HCT116 (cell line): ENCODE measurements around the gene TPH2. TPM values are rescaled to one million over a fixed set of nuclear protein-coding genes. Genes with fewer than 3 reads are reported as not detected.

Source experiments
- ATAC-seq: fragments of 200-7000 bp; cut with Tn5 transposase; 2 replicates; pipeline ENCODE4 v1.9.1; 2020; ENCODE audit warnings: mild to moderate bottlenecking, moderate library complexity
- BruUV-seq: library from RNA; stranded (reverse); fragments of 400-500 nt; replicated peaks from 2 replicates; lab custom pipeline; 2021; lab: Mats Ljungman, UMichigan
- CTCF ChIA-PET: fragments of 300-600 bp; sonication (Branson Sonifier 250); formaldehyde crosslinking; loops from one replicate; lab custom pipeline; 2021; ENCODE audit warnings: antibody characterized with exemption; lab: Charles Lee
- POLR2A ChIA-PET: fragments of 300-600, 350-600 bp; sonication (Branson Sonifier 250); formaldehyde crosslinking; loops from one replicate; lab custom pipeline; 2021; ENCODE audit warnings: antibody characterized with exemption; lab: Charles Lee
- RAD21 ChIA-PET, 2 experiments: fragments of 300-600 bp; sonication (Branson Sonifier 250); formaldehyde crosslinking; loops; one replicate each; lab custom pipeline; 2023; ENCODE audit warnings: low total read pairs in 2 of 2; ENCODE audit not compliant: uncharacterized antibody in 2 of 2, unreplicated experiment in 2 of 2, low non-redundant PET in 1 of 2; lab: Charles Lee
- DNase-seq: peaks from one replicate; pipeline ENCODE4 v3.0.0-alpha.2; 2010; ENCODE audit warnings: low read depth, low spot score
- H2AFZ ChIP-seq: fragments of 200-600 bp; shearing (Covaris generic), sonication (generic); 2 replicates; pipeline ENCODE4 v1.6.1; 2017; ENCODE audit warnings: low read depth, mixed run types, mixed read lengths, antibody characterized with exemption, low read length; ENCODE audit not compliant: poor library complexity, severe bottlenecking
- H3K27ac ChIP-seq: 2 replicates; pipeline ENCODE4 v1.5.1; 2012; ENCODE audit warnings: low read depth, low read length
- H3K27me3 ChIP-seq: fragments of 200-600 bp; sonication (generic); 2 replicates; pipeline ENCODE4 v1.6.1; 2016; ENCODE audit warnings: mixed run types, low read length, mixed read lengths; ENCODE audit not compliant: insufficient read depth
- H3K36me3 ChIP-seq, 2 experiments: fragments of 200-500 bp in 1 of 2; fragments of 200-600 bp in 1 of 2; sonication (Bioruptor generic) in 1 of 2; sonication (generic) in 1 of 2; 2 replicates each; pipeline versions ENCODE4 v1.5.1 to v1.6.1; 2014 to 2016; ENCODE audit warnings: low read length in 2 of 2, inconsistent platforms in 1 of 2, mixed read lengths in 1 of 2, mixed run types in 1 of 2; ENCODE audit not compliant: insufficient read depth in 2 of 2, control insufficient read depth in 1 of 2
- H3K4me1 ChIP-seq, 2 experiments: fragments of 200-600 bp in 1 of 2; sonication (generic) in 1 of 2; 2 replicates each; pipeline versions ENCODE4 v1.5.1 to v1.6.1; 2012 to 2017; ENCODE audit warnings: low read length in 2 of 2, inconsistent platforms in 1 of 2, mild to moderate bottlenecking in 1 of 2, mixed read lengths in 1 of 2, mixed run types in 1 of 2, moderate library complexity in 1 of 2; ENCODE audit not compliant: insufficient read depth in 2 of 2, control insufficient read depth in 1 of 2
- H3K4me2 ChIP-seq: fragments of 200-600 bp; sonication (generic); 2 replicates; pipeline ENCODE4 v1.6.1; 2017; ENCODE audit warnings: mixed run types, low read length, mixed read lengths
- H3K4me3 ChIP-seq, 2 experiments: fragments of 200-600 bp in 1 of 2; sonication (generic) in 1 of 2; replicated peaks in 1 of 2; 2 replicates each; pipeline ENCODE4 v1.5.1; 2011 to 2016; ENCODE audit warnings: low read length in 2 of 2, control low read depth in 1 of 2, low read depth in 1 of 2, mild to moderate bottlenecking in 1 of 2, mixed read lengths in 1 of 2, mixed run types in 1 of 2
- H3K79me2 ChIP-seq: fragments of 200-600 bp; sonication (generic); 2 replicates; pipeline ENCODE4 v1.6.1; 2017; ENCODE audit warnings: mild to moderate bottlenecking, mixed run types, low read length, moderate library complexity, mixed read lengths; ENCODE audit not compliant: insufficient read depth
- H3K9ac ChIP-seq: fragments of 200-600 bp; sonication (generic); 2 replicates; pipeline ENCODE4 v1.6.1; 2016; ENCODE audit warnings: low read length, mixed read lengths
- H3K9me2 ChIP-seq: fragments of 200-600 bp; sonication (generic), shearing (Covaris generic); 2 replicates; pipeline ENCODE4 v1.6.1; 2017; ENCODE audit warnings: mixed run types, mild to moderate bottlenecking, moderate library complexity; ENCODE audit not compliant: insufficient read depth
- H3K9me3 ChIP-seq, 2 experiments: fragments of 200-500 bp in 1 of 2; fragments of 200-600 bp in 1 of 2; sonication (Bioruptor generic) in 1 of 2; sonication (generic) in 1 of 2; 2 replicates each; pipeline ENCODE4 v1.6.1; 2014 to 2017; ENCODE audit warnings: low read length in 2 of 2, mixed read lengths in 2 of 2, inconsistent platforms in 1 of 2, low read depth in 1 of 2, mild to moderate bottlenecking in 1 of 2, mixed run types in 1 of 2, moderate library complexity in 1 of 2; ENCODE audit not compliant: control insufficient read depth in 1 of 2, insufficient read depth in 1 of 2
- H4K20me1 ChIP-seq: fragments of 200-600 bp; sonication (generic), shearing (Covaris generic); 2 replicates; pipeline ENCODE4 v1.6.1; 2017; ENCODE audit warnings: mixed run types, mild to moderate bottlenecking, moderate library complexity; ENCODE audit not compliant: insufficient read depth
- ATF3 ChIP-seq: IDR thresholded peaks from 2 replicates; pipeline ENCODE4 v1.6.1; 2012
- EGR1 ChIP-seq: IDR thresholded peaks from 2 replicates; pipeline ENCODE4 v1.6.1; 2012; ENCODE audit warnings: low read depth
- ELF1 ChIP-seq: IDR thresholded peaks from 2 replicates; pipeline ENCODE4 v1.6.1; 2012; ENCODE audit warnings: low read depth, borderline replicate concordance
- EZH2 ChIP-seq: fragments of 200-600 bp; sonication (generic); IDR thresholded peaks from 2 replicates; pipeline ENCODE4 v1.6.1; 2017; ENCODE audit warnings: antibody characterized with exemption, mixed run types
- EZH2phosphoT487 ChIP-seq: fragments of 200-600 bp; IDR thresholded peaks from 2 replicates; pipeline ENCODE4 v1.6.1; 2018; ENCODE audit warnings: antibody characterized with exemption, borderline replicate concordance
- FOSL1 ChIP-seq: IDR thresholded peaks from 2 replicates; pipeline ENCODE4 v1.6.1; 2012; ENCODE audit warnings: low read depth
- JUND ChIP-seq: IDR thresholded peaks from 2 replicates; pipeline ENCODE4 v1.6.1; 2012
- MAX ChIP-seq: IDR thresholded peaks from 2 replicates; pipeline ENCODE4 v1.6.1; 2012
- POLR2A ChIP-seq: IDR thresholded peaks from 2 replicates; pipeline ENCODE4 v1.7.0; 2011; ENCODE audit warnings: borderline replicate concordance; ENCODE audit not compliant: insufficient read depth, insufficient read length; ENCODE audit errors: extremely low read depth
- SP1 ChIP-seq: IDR thresholded peaks from 2 replicates; pipeline ENCODE4 v1.6.1; 2012; ENCODE audit warnings: low read depth
- YY1 ChIP-seq: IDR thresholded peaks from 2 replicates; pipeline ENCODE4 v1.6.1; 2011; ENCODE audit warnings: low read length, low read depth, moderate library complexity, mild to moderate bottlenecking; ENCODE audit not compliant: insufficient replicate concordance; ENCODE audit errors: extremely low read depth
- ZBTB33 ChIP-seq: IDR thresholded peaks from 2 replicates; pipeline ENCODE4 v1.6.1; 2011; ENCODE audit warnings: mild to moderate bottlenecking, low read length, moderate library complexity; ENCODE audit not compliant: insufficient replicate concordance; ENCODE audit errors: extremely low read depth
- intact Hi-C: fragments of 100-400 bp; cut with micrococcal nuclease; formaldehyde crosslinking; loops from 2 replicates; pipeline ENCODE4 v1.10.0; 2022
- total RNA-seq: library from RNA; stranded (reverse); gene quantifications from one replicate; pipeline ENCODE4 v1.2.1, GENCODE V29; 2021; ENCODE audit not compliant: unreplicated experiment

The TPH2 gene
- total RNA-seq, 1 experiment from 2014 or later = not detected

- H4K20me1 ChIP-seq = no peaks in the 10 kb centered on the region
- no peaks in the 10 kb centered on the region for H3K79me2 ChIP-seq
- TF ChIP-seq YY1 = no peak
- TF ChIP-seq EZH2phosphoT487 = no peak
- TF ChIP-seq SP1 = no peak
- no peak for TF ChIP-seq EGR1
- no peak for TF ChIP-seq ELF1
- TF ChIP-seq JUND = no peak
- no peak for TF ChIP-seq MAX
- no peak for TF ChIP-seq ZBTB33
- no peak for TF ChIP-seq EZH2
- no peak for TF ChIP-seq FOSL1
- no peak for TF ChIP-seq ATF3
- TF ChIP-seq POLR2A = no peak
- no peak overlapping the region for H3K4me2 ChIP-seq
- H3K9me2 ChIP-seq = no peaks in the 10 kb centered on the region
- H3K4me3 ChIP-seq = no peak overlapping the region
- H3K9ac ChIP-seq = no peak overlapping the region
- no peak for ATAC-seq
- CTCF ChIA-PET = no interaction called here
- DNase-seq = no peak
- no peak overlapping the region for H2AFZ ChIP-seq
- POLR2A ChIA-PET = no interaction called here
- no peaks in the 10 kb centered on the region for H3K36me3 ChIP-seq
- RAD21 ChIA-PET = no interaction called here
- no peaks in the 10 kb centered on the region for H3K27me3 ChIP-seq
- no peak overlapping the region for H3K27ac ChIP-seq
- intact Hi-C loops = no loop called here
- H3K4me1 ChIP-seq = no peaks in the 10 kb centered on the region
- no TSS peak for BruUV-seq
- no peaks in the 10 kb centered on the region for H3K9me3 ChIP-seq
Measured at GRCh38 chr12:72072592-72073212, 134.1 kb downstream of the TPH2 start.
